SW480 (cell line): Measurements from ENCODE around the gene OSBPL7.
"Not testable (repeated sequence)": the region's sequence is repeated elsewhere in the genome, so short reads cannot be mapped to it uniquely, and the experiment has no call there.

ENCODE experiments used
- DNase-seq: peaks from one replicate; pipeline ENCODE4 v3.0.0-alpha.2; 2016; ENCODE audit warnings: low spot score

The OSBPL7 gene

GRCh38 chr17:47806026-47806912 is 15.3 kb downstream of the OSBPL7 start:
- DNase-seq, result no peak

- DNase-seq, result no peak
Observed at GRCh38 chr17:47804461-47804860, 17.1 kb downstream of the OSBPL7 start.

- DNase-seq, result no peak
Observed at GRCh38 chr17:47803751-47804150, 17.8 kb downstream of the OSBPL7 start.

- DNase-seq, result no peak
Observed at GRCh38 chr17:47803201-47803600, 18.4 kb downstream of the OSBPL7 start.

GRCh38 chr17:47802341-47803022 is 19.1 kb downstream of the OSBPL7 start:
- DNase-seq, result peak; percentile 81

GRCh38 chr17:47801906-47802305 is 19.7 kb downstream of the OSBPL7 start:
- no peak for DNase-seq

GRCh38 chr17:47801176-47801765 is 20.3 kb downstream of the OSBPL7 start:
- DNase-seq, result no peak

- no peak for DNase-seq
Observed at GRCh38 chr17:47800686-47801085, 20.9 kb downstream of the OSBPL7 start.

- DNase-seq, result no peak
Observed at GRCh38 chr17:47797797-47798196, 23.8 kb downstream of the OSBPL7 start.

GRCh38 chr17:47792979-47793378 is 28.6 kb downstream of the OSBPL7 start:
- DNase-seq, result no peak

GRCh38 chr17:47792457-47792856 is 29.1 kb downstream of the OSBPL7 start:
- no peak for DNase-seq

- no peak for DNase-seq
Observed at GRCh38 chr17:47791025-47791424, 30.6 kb downstream of the OSBPL7 start.

- peak; percentile 57 for DNase-seq
Observed at GRCh38 chr17:47789611-47790561, 31.7 kb downstream of the OSBPL7 start.

GRCh38 chr17:47785538-47786123 is 36.0 kb downstream of the OSBPL7 start:
- peak; percentile 14 for DNase-seq

GRCh38 chr17:47781397-47781796 is 40.2 kb downstream of the OSBPL7 start:
- no peak for DNase-seq

GRCh38 chr17:47778184-47778635 is 43.4 kb downstream of the OSBPL7 start:
- no peak for DNase-seq

- peak; percentile 71 for DNase-seq
Observed at GRCh38 chr17:47776330-47777197, 45.0 kb downstream of the OSBPL7 start.

- DNase-seq, result no peak
Observed at GRCh38 chr17:47774987-47775580, 46.5 kb downstream of the OSBPL7 start.

GRCh38 chr17:47774331-47774730 is 47.3 kb downstream of the OSBPL7 start:
- DNase-seq, result no peak

- DNase-seq, result not testable (repeated sequence)
Observed at GRCh38 chr17:47773649-47774048, 47.9 kb downstream of the OSBPL7 start.
